Measurements from ENCODE around the gene KIF1B.

GRCh38 chr1:10396870-10397269, 186.5 kb downstream of the KIF1B start:
- TF ChIP-seq CTCF (conservative IDR thresholded peaks at IDR 0.05; ENCODE audit: low read depth in 2 of 2) (no peak), ZNF114 (CRISPR knock-in tag; IDR thresholded peaks at IDR 0.05) (no peak), POLR2AphosphoS5 (IDR thresholded peaks at IDR 0.05; ENCODE audit: low read depth) (no peak), EZH2 (IDR thresholded peaks at IDR 0.05; ENCODE audit: low read depth, unreplicated experiment) (no peak), CREB1 (CRISPR knock-in tag; IDR thresholded peaks at IDR 0.05; ENCODE audit: low read depth) (no peak)
